Stomach (tissue), 9 donors: ENCODE data around the gene HNRNPD. TPM values are rescaled to one million over a fixed set of nuclear protein-coding genes. Genes with fewer than 3 reads are reported as not detected.

ENCODE experiments used
- DNase-seq, 2 donors: peaks; one replicate each; pipeline versions ENCODE4 v3.0.0 to v3.0.0-alpha.2; 2013 to 2019
- H3K27ac ChIP-seq, 5 donors: fragments of 200-600 bp in 4 of 5; sonication (generic) in 4 of 5; one replicate each; pipeline ENCODE4 v1.5.1; 2013 to 2019; ENCODE audit warnings: mild to moderate bottlenecking in 1 of 5, moderate library complexity in 1 of 5
- H3K27me3 ChIP-seq, 3 donors: fragments of 200-600 bp; sonication (generic); one replicate each; pipeline ENCODE4 v1.5.1; 2017 to 2019; ENCODE audit warnings: mixed run types in 1 of 3
- H3K36me3 ChIP-seq, 4 donors: fragments of 200-600 bp; sonication (generic); 1 replicate in 3 of 4; 2 replicates in 1 of 4; pipeline ENCODE4 v1.5.1; 2016 to 2019
- H3K4me1 ChIP-seq, 4 donors: fragments of 200-600 bp; sonication (generic); one replicate each; pipeline ENCODE4 v1.5.1; 2016 to 2019
- H3K4me3 ChIP-seq, 4 donors: fragments of 200-600 bp; sonication (generic) in 3 of 4; one replicate each; pipeline ENCODE4 v1.5.1; 2016 to 2019; ENCODE audit warnings: mild to moderate bottlenecking in 1 of 4
- H3K9me3 ChIP-seq, 4 donors: fragments of 200-600 bp; sonication (generic); one replicate each; pipeline ENCODE4 v1.5.1; 2016 to 2019
- EP300 ChIP-seq: sonication (generic); formaldehyde crosslinking; IDR thresholded peaks from one replicate; pipeline ENCODE4 v1.6.1; 2017; ENCODE audit warnings: antibody characterized with exemption
- POLR2A ChIP-seq, 4 donors: fragments of 450-650 bp; IDR thresholded peaks; one replicate each; pipeline ENCODE4 v1.6.1; 2016; ENCODE audit warnings: antibody characterized with exemption in 4 of 4, control low read depth in 2 of 4, mild to moderate bottlenecking in 1 of 4, moderate library complexity in 1 of 4
- POLR2AphosphoS5 ChIP-seq, 3 donors: sonication (generic); formaldehyde crosslinking; IDR thresholded peaks; one replicate each; pipeline ENCODE4 v1.6.1; 2016; ENCODE audit warnings: antibody characterized with exemption in 3 of 3
- WGBS, 5 donors: extraction: QIAGEN DNeasy Blood & Tissue Kit in 3 of 5; methylation state at CpG; one replicate each; pipeline versions ENCODE4 v1.1.5 to v1.1.7; 2013 to 2018; 5-methylcytosine and 5-hydroxymethylcytosine counted together
- intact Hi-C: fragments of 100-400 bp; cut with DNase I; formaldehyde crosslinking; loops from one replicate; pipeline ENCODE4 v1.15.1; 2023; ENCODE audit warnings: low total_unique reads
- polyA plus RNA-seq, 3 donors: library from polyadenylated mRNA; stranded (reverse); fragments of 200-250 nt; gene quantifications; one replicate each; pipeline ENCODE4 v1.2.3, GENCODE V29; 2013
- total RNA-seq, 5 donors: library from RNA; depleted of rRNA; stranded (reverse); fragments of >200 nt; gene quantifications; one replicate each; pipeline versions ENCODE4 v1.1.0 to v1.2.3, GENCODE V29; 2014 to 2016
- TF ChIP-seq, protein P1 (sequence below), 7 experiments: fragments of 450-650 bp in 4 of 7; fragments of 200-600 bp in 3 of 7; sonication (generic) in 3 of 7; IDR thresholded peaks; one replicate each; pipeline ENCODE4 v1.5.1; 2016 to 2019; ENCODE audit warnings: antibody characterized with exemption in 7 of 7, control low read depth in 2 of 7, mild to moderate bottlenecking in 1 of 7
- donor health status: healthy with polysubstance abuse.
- donor health status: Bipolar disorder and iron deficiency.
- donor health status: healthy.

The HNRNPD gene
- total and polyA plus RNA-seq, 8 donors = 87.0 to 179 (median 128) TPM

DNA sequence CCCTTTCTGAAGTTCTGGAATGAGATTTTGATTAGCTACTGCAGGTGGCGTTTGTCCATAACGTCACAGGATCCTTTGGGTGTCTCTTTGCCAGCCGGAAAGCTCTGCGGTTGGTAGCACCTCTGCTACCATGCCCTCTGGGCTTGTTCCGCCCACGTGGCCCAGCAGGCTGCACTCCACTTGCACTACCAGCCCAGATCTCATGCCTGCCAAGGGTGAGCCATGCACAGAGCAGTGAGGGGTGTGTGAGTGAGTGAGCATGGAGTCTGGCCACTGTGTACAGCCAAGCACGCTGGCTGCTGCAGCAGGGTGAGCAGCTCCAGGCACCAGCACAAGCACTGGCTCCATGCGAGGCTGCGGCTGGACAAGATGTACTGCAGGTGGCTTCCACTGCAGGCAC is 6.6 kb upstream of the HNRNPD start:
- H3K27ac ChIP-seq = no peak overlapping the region
- H3K4me1 ChIP-seq = peaks cover 0 to 15% (median 9%) of the 10 kb centered on the region in 4 donors
- H3K36me3 ChIP-seq = peaks cover 0 to 3% (median 0%) of the 10 kb centered on the region in 4 donors
- 68 to 93% (median 89%) methylated on average over 7 to 9 of the region's 9 CpGs for WGBS, 5 donors
- DNase-seq = no peak
- H3K9me3 ChIP-seq = no peaks in the 10 kb centered on the region
- H3K4me3 ChIP-seq = no peak overlapping the region
- TF ChIP-seq, protein P1, sequence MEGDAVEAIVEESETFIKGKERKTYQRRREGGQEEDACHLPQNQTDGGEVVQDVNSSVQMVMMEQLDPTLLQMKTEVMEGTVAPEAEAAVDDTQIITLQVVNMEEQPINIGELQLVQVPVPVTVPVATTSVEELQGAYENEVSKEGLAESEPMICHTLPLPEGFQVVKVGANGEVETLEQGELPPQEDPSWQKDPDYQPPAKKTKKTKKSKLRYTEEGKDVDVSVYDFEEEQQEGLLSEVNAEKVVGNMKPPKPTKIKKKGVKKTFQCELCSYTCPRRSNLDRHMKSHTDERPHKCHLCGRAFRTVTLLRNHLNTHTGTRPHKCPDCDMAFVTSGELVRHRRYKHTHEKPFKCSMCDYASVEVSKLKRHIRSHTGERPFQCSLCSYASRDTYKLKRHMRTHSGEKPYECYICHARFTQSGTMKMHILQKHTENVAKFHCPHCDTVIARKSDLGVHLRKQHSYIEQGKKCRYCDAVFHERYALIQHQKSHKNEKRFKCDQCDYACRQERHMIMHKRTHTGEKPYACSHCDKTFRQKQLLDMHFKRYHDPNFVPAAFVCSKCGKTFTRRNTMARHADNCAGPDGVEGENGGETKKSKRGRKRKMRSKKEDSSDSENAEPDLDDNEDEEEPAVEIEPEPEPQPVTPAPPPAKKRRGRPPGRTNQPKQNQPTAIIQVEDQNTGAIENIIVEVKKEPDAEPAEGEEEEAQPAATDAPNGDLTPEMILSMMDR (IDR thresholded peaks at IDR 0.05) = no peak
- TF ChIP-seq POLR2A (IDR thresholded peaks at IDR 0.05) (no peak), EP300 (no peak), POLR2AphosphoS5 (IDR thresholded peaks at IDR 0.05) (no peak)
- H3K27me3 ChIP-seq = no peaks in the 10 kb centered on the region
- intact Hi-C loops = no loop called here

DNA sequence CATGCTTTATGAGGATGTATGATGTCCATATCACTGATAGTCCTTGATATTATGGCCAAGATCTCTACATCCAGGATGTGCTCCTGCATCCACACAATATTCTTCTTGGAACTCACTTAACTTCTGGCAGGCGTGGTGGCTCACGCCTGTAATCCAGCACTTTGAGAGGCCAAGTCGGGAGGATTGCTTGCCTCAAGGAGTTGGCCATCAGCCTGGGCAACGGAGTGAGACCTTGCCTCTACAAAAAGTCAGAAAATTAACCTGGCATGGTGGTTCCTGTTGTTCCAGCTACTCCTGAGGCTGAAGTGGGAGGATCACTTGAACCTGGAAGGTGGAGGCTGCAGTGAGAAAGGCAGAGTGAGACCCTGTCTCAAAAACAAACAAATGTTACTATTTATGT is 2.3 kb upstream of the HNRNPD start:
- no peak overlapping the region for H3K27ac ChIP-seq
- DNase-seq = no peak
- intact Hi-C loops = no loop called here
- peaks cover 8 to 32% (median 18%) of the 10 kb centered on the region in 4 donors for H3K4me1 ChIP-seq
- WGBS, 5 donors = 81 to 93% (median 91%) methylated on average over 4 of the region's 4 CpGs
- no peaks in the 10 kb centered on the region for H3K27me3 ChIP-seq
- peaks cover 0 to 3% (median 0%) of the 10 kb centered on the region in 4 donors for H3K36me3 ChIP-seq
- TF ChIP-seq POLR2A (IDR thresholded peaks at IDR 0.05) (no peak), EP300 (no peak), POLR2AphosphoS5 (IDR thresholded peaks at IDR 0.05) (no peak)
- TF ChIP-seq, protein P1 (IDR thresholded peaks at IDR 0.05) = no peak
- H3K4me3 ChIP-seq = no peak overlapping the region
- no peaks in the 10 kb centered on the region for H3K9me3 ChIP-seq

DNA sequence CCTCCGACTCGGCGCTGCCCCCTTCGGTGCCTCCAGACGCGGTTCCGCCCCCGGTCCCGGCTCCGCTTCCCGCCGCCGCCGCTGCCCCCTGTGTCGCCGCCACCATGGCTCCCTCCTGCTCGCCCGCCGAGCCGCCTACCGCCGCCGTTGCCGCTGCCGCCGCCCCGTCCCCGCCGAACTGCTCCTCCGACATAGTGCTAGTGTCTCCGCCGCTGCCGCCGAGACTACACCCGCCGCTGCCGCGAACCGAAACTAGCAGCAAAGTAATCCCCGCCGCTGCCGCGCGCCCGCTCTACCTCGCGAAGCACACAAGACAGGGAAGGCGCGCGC is 340 bp downstream of the HNRNPD start:
- peaks cover 30 to 59% (median 42%) of the 10 kb centered on the region in 4 donors for H3K4me1 ChIP-seq

DNA sequence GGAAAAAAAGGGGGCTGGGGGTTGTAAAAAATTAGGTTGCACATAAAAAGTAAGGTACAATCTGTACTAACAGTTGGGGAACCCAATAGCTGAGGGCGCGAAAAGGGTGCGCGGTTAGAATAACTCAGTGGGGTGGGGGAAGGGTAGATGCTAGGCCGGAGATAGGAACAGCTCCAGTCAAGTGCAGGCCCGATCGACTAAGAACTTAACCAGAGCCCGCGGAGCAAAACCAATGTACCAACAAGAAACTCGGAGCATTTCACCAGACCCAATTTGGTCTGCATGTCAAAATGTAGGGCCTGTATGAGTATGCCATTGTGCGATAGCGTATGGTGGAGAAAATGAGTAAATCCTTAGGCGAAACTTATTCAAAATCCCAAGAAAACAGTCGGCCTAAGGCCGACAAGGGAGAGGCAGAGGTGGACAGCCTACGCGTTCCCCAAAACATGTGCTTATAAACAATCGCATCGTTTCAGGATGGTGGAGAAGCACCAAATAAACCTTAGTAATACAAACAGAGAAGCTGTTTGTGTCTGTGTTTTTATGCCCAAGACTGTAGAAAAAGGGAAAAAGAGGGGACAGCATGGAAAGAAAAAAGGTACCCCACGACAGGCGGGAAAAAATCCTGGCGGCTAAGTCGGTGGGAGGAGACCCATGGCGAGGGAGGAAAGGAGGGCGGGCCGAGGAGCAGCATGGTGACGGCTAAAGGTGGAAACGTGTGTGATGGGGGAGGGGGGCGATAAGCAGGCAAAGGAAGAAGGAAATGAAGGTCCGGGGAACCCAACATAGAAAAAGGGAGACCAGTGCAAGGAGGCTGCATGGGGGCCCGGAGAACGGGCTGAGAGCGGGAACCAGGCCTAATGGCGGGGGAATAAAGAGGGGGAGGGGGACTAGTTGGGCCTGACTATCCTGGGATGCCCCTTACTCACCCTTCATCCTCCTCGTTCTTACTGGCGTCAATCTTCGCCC is 990 bp downstream of the HNRNPD start:
- H3K4me3 ChIP-seq = peak overlapping the region; percentile 76 to 97 (median 90)
- 0 to 1% (median 1%) methylated on average over 33 to 37 of the region's 37 CpGs for WGBS, 5 donors
- DNase-seq = peak; percentile 82 to 95
- H3K27me3 ChIP-seq = no peaks in the 10 kb centered on the region
- intact Hi-C loops = no loop called here
- H3K4me1 ChIP-seq = peaks cover 37 to 65% (median 48%) of the 10 kb centered on the region in 4 donors
- TF ChIP-seq POLR2A (IDR thresholded peaks at IDR 0.05) (no peak), POLR2AphosphoS5 (IDR thresholded peaks at IDR 0.05) (peak in 2 of 3 donors; percentile 40 to 46)
- H3K27ac ChIP-seq = peak overlapping the region; percentile 96 to 100 (median 100)
- no peaks in the 10 kb centered on the region for H3K9me3 ChIP-seq
- peaks cover 0 to 21% (median 3%) of the 10 kb centered on the region in 4 donors for H3K36me3 ChIP-seq

More for the DNA sequence above, 340 bp downstream of the HNRNPD start:
- Histone ChIP-seq H3K4me3 (peak overlapping the region; percentile 76 to 97 (median 90)), H3K27me3 (no peaks in the 10 kb centered on the region), H3K9me3 (no peaks in the 10 kb centered on the region), H3K36me3 (peaks cover 0 to 18% (median 0%) of the 10 kb centered on the region in 4 donors), H3K27ac (peak overlapping the region; percentile 96 to 100 (median 100))
- no peak for DNase-seq
- intact Hi-C loops = no loop called here
- TF ChIP-seq, protein P1 (IDR thresholded peaks at IDR 0.05) = no peak
- TF ChIP-seq POLR2AphosphoS5 (IDR thresholded peaks at IDR 0.05) = no peak
- no peak for TF ChIP-seq EP300
- no peak for TF ChIP-seq POLR2A (IDR thresholded peaks at IDR 0.05)
- WGBS, 5 donors = 0 to 3% (median 1%) methylated on average over 21 to 50 of the region's 50 CpGs
